Measurements from ENCODE around the gene SYDE2. TPM values are rescaled to one million over a fixed set of nuclear protein-coding genes. Genes with fewer than 3 reads are reported as not detected.

Gene SYDE2
- total RNA-seq, 4 donors from 2014 or later = 30.4 to 115 (median 85.2) TPM

Small RNA genes within 50 kb of the gene (small RNA-seq; reads per million reads assigned to genes)
- 0 reads per million in 4 donors for gene MIR4423

Other genes with a start within 250 kb of the SYDE2 start
- gene MCOLN2, start 203.9 kb downstream of the SYDE2 start, total RNA-seq = 1 to 10 TPM in 1 of 4 donors, under 1 TPM in 3; 0.19 to 1.9 (median 0.69) TPM
- 1 to 10 TPM in 3 of 4 donors, under 1 TPM in 1; 0.52 to 3.2 (median 1.6) TPM for gene MCOLN3, start 152.5 kb downstream of the SYDE2 start, total RNA-seq
- 10 to 100 TPM; 12.7 to 27.2 (median 21.0) TPM for gene C1orf52, start 58.6 kb upstream of the SYDE2 start, total RNA-seq
- gene BCL10, start 75.6 kb upstream of the SYDE2 start, total RNA-seq = 10 to 100 TPM in 2 of 4 donors, 1 to 10 TPM in 2; 9.4 to 21.3 (median 10.6) TPM